ENCODE data around the gene DNAJC3.
A peak's percentile ranks its signal among the peaks of the same experiment; 100 is the strongest.
"Not testable (repeated sequence)": the region's sequence is repeated elsewhere in the genome, so short reads cannot be mapped to it uniquely, and the experiment has no call there.

Gene DNAJC3

DNA sequence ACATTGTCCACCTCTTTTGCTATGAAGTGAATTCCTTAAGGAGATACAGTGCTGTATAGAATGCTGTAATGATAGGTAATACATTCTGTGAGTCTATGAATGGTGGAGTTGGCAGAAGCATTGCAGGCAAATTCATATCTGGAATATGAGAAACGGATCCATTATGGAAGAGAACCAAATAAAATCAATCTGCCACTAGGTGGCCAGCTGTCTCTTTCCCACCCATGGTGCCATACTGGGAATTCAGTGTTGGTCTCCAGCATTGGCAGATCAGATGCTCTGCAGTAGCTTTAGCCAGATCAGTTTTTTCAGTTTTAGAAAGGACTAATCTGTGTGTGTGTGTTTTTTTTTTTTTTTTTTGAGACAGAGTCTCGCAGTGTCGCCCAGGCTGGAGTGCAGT lies 27.6 kb downstream of the DNAJC3 start:
- H3K27me3 ChIP-seq (ENCODE audit: control insufficient read depth, insufficient read depth, low read length), result no peaks in the 10 kb centered on the region
- peaks cover 3% of the 10 kb centered on the region for H3K4me1 ChIP-seq (ENCODE audit: control insufficient read depth, insufficient read depth, low read length)
- H3K4me3 ChIP-seq (ENCODE audit: low read length), result no peak overlapping the region
- H3K4me2 ChIP-seq (ENCODE audit: low read length), result no peak overlapping the region
- no peak overlapping the region for H3K9ac ChIP-seq (ENCODE audit: low read depth, low read length)
- H3K36me3 ChIP-seq (ENCODE audit: insufficient read depth, low read length), result no peaks in the 10 kb centered on the region
- H3K9me3 ChIP-seq (replicated peaks; ENCODE audit: low read length), result no peaks in the 10 kb centered on the region

GRCh38 chr13:95706356-95706755 lies 29.4 kb downstream of the DNAJC3 start:
- peaks cover 7% of the 10 kb centered on the region for H3K36me3 ChIP-seq (ENCODE audit: insufficient read depth, low read length)
- H3K9ac ChIP-seq (ENCODE audit: low read depth, low read length), result no peak overlapping the region
- no peak overlapping the region for H3K4me2 ChIP-seq (ENCODE audit: low read length)
- peaks cover 9% of the 10 kb centered on the region for H3K4me1 ChIP-seq (ENCODE audit: control insufficient read depth, insufficient read depth, low read length)
- no peaks in the 10 kb centered on the region for H3K9me3 ChIP-seq (replicated peaks; ENCODE audit: low read length)
- no peaks in the 10 kb centered on the region for H3K27me3 ChIP-seq (ENCODE audit: control insufficient read depth, insufficient read depth, low read length)
- H3K4me3 ChIP-seq (ENCODE audit: low read length), result no peak overlapping the region

DNA sequence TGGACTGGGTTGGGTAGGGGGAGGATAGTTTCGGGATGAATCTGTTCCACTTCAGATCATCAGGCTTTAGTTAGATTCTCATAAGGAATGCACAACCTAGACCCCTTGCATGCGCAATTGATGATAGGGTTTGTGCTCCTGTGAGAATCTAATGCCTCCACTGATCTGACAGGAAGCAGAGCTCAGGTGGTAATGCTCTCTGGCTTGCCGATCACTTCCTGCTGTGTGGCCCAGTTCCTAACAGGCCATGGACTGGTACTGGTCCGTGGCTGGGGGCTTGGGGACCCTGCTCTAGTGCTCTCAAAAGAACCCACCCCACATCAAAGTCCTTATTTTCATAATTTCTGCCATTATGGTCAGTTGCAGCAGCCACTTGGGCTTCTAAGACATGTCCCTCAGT lies 30.1 kb downstream of the DNAJC3 start:
- no peak overlapping the region for H3K4me3 ChIP-seq (ENCODE audit: low read length)
- no peaks in the 10 kb centered on the region for H3K27me3 ChIP-seq (ENCODE audit: control insufficient read depth, insufficient read depth, low read length)
- peaks cover 11% of the 10 kb centered on the region for H3K4me1 ChIP-seq (ENCODE audit: control insufficient read depth, insufficient read depth, low read length)
- no peak overlapping the region for H3K9ac ChIP-seq (ENCODE audit: low read depth, low read length)
- H3K36me3 ChIP-seq (ENCODE audit: insufficient read depth, low read length), result peaks cover 7% of the 10 kb centered on the region
- no peak overlapping the region for H3K4me2 ChIP-seq (ENCODE audit: low read length)
- no peaks in the 10 kb centered on the region for H3K9me3 ChIP-seq (replicated peaks; ENCODE audit: low read length)

DNA sequence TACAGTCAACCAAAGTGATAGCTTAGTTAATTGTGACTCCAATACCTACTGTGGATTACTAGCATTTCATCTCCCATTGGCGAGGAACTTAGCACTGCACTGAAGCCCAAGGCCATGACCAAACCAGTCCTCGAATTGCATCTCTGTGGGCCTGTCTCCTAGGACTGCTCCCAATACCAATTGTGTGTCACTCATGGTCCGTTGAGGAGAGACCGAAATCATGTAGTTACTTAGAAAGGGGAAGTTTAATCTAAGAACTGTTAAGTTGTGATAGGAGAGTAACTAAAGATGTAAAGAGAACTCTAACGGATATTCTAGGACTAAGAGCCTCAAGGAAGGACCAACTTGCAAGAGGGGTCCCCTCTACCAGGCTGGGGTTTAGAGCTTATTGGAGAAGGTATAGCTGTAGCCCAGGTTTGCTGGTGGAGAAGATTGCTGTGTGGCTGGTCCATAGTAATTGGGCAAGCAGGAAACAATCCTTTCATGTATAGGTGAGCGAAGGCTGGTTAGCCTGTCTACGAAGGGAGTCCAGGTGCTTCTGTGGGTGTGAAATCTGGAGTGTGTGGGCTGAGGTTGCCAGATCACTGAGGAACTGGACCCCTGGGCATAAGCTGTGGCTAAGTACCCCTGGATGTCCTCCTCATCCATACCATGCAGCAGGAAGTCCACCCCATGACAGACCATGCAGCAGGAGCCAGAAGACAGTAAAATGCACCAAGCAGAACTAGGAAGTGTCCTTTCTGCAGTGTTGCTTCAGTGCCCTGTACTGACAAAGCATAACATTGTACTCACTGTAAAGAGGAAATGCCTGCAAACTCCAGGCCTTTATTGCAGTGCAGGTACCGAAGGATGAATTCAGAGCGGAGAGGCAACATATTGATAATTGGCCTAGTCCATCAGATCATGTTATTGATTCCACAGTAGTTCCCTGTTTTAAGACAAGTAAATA lies 30.8 kb downstream of the DNAJC3 start:
- Histone ChIP-seq H3K4me1 (ENCODE audit: control insufficient read depth, insufficient read depth, low read length) (peaks cover 12% of the 10 kb centered on the region), H3K27me3 (ENCODE audit: control insufficient read depth, insufficient read depth, low read length) (no peaks in the 10 kb centered on the region), H3K4me2 (ENCODE audit: low read length) (no peak overlapping the region), H3K36me3 (ENCODE audit: insufficient read depth, low read length) (peaks cover 10% of the 10 kb centered on the region), H3K9me3 (replicated peaks; ENCODE audit: low read length) (no peaks in the 10 kb centered on the region), H3K9ac (ENCODE audit: low read depth, low read length) (no peak overlapping the region), H3K4me3 (ENCODE audit: low read length) (no peak overlapping the region)

- Histone ChIP-seq H3K27me3 (ENCODE audit: control insufficient read depth, insufficient read depth, low read length) (no peaks in the 10 kb centered on the region), H3K9me3 (replicated peaks; ENCODE audit: low read length) (no peaks in the 10 kb centered on the region), H3K9ac (ENCODE audit: low read depth, low read length) (no peak overlapping the region), H3K4me1 (ENCODE audit: control insufficient read depth, insufficient read depth, low read length) (peaks cover 15% of the 10 kb centered on the region), H3K4me2 (ENCODE audit: low read length) (no peak overlapping the region), H3K36me3 (ENCODE audit: insufficient read depth, low read length) (peaks cover 15% of the 10 kb centered on the region), H3K4me3 (ENCODE audit: low read length) (no peak overlapping the region)
These were observed 31.4 kb downstream of the DNAJC3 start for GRCh38 chr13:95708391-95708774.

GRCh38 chr13:95708811-95709500 lies 32.0 kb downstream of the DNAJC3 start:
- H3K4me2 ChIP-seq (ENCODE audit: low read length), result no peak overlapping the region
- no peaks in the 10 kb centered on the region for H3K9me3 ChIP-seq (replicated peaks; ENCODE audit: low read length)
- H3K4me1 ChIP-seq (ENCODE audit: control insufficient read depth, insufficient read depth, low read length), result peaks cover 18% of the 10 kb centered on the region
- no peak overlapping the region for H3K4me3 ChIP-seq (ENCODE audit: low read length)
- peaks cover 15% of the 10 kb centered on the region for H3K36me3 ChIP-seq (ENCODE audit: insufficient read depth, low read length)
- H3K27me3 ChIP-seq (ENCODE audit: control insufficient read depth, insufficient read depth, low read length), result no peaks in the 10 kb centered on the region
- H3K9ac ChIP-seq (ENCODE audit: low read depth, low read length), result no peak overlapping the region

GRCh38 chr13:95710313-95710712 lies 33.4 kb downstream of the DNAJC3 start:
- Histone ChIP-seq H3K9me3 (replicated peaks; ENCODE audit: low read length) (no peaks in the 10 kb centered on the region), H3K4me3 (ENCODE audit: low read length) (no peak overlapping the region), H3K9ac (ENCODE audit: low read depth, low read length) (no peak overlapping the region), H3K4me1 (ENCODE audit: control insufficient read depth, insufficient read depth, low read length) (peaks cover 28% of the 10 kb centered on the region), H3K4me2 (ENCODE audit: low read length) (no peak overlapping the region), H3K27me3 (ENCODE audit: control insufficient read depth, insufficient read depth, low read length) (no peaks in the 10 kb centered on the region), H3K36me3 (ENCODE audit: insufficient read depth, low read length) (peaks cover 15% of the 10 kb centered on the region)

GRCh38 chr13:95712846-95713245 lies 35.9 kb downstream of the DNAJC3 start:
- H3K4me3 ChIP-seq (ENCODE audit: low read length); H3K4me2 ChIP-seq (ENCODE audit: low read length); H3K27me3 ChIP-seq (ENCODE audit: control insufficient read depth, insufficient read depth, low read length); H3K9me3 ChIP-seq (replicated peaks; ENCODE audit: low read length); H3K9ac ChIP-seq (ENCODE audit: low read depth, low read length): not testable (repeated sequence)
- Histone ChIP-seq H3K36me3 (ENCODE audit: insufficient read depth, low read length) (peaks cover 15% of the 10 kb centered on the region), H3K4me1 (ENCODE audit: control insufficient read depth, insufficient read depth, low read length) (peaks cover 28% of the 10 kb centered on the region)

DNA sequence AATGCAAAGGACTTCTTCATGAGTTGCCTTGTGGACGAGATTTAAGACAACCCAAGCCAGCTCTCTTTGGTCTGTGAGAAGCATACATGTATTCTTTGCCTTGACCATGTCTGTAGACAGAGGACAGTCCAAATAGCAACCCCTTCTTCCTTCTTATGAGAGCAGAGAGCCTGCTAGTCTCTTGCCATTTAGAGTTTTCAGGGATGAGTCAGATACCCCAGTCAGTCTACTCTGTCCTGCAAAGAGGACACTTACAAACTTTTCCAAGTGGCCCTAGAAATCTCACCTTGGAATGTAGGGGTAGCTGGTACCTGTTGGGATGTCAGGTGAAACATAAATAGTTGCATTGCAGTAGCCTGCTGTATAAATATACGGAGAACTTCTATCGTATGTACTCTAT lies 36.7 kb downstream of the DNAJC3 start:
- H3K4me3 ChIP-seq (ENCODE audit: low read length), result no peak overlapping the region
- no peaks in the 10 kb centered on the region for H3K27me3 ChIP-seq (ENCODE audit: control insufficient read depth, insufficient read depth, low read length)
- no peaks in the 10 kb centered on the region for H3K9me3 ChIP-seq (replicated peaks; ENCODE audit: low read length)
- H3K9ac ChIP-seq (ENCODE audit: low read depth, low read length), result no peak overlapping the region
- peaks cover 15% of the 10 kb centered on the region for H3K36me3 ChIP-seq (ENCODE audit: insufficient read depth, low read length)
- H3K4me1 ChIP-seq (ENCODE audit: control insufficient read depth, insufficient read depth, low read length), result peaks cover 28% of the 10 kb centered on the region
- peak overlapping the region; percentile 19 for H3K4me2 ChIP-seq (ENCODE audit: low read length)

DNA sequence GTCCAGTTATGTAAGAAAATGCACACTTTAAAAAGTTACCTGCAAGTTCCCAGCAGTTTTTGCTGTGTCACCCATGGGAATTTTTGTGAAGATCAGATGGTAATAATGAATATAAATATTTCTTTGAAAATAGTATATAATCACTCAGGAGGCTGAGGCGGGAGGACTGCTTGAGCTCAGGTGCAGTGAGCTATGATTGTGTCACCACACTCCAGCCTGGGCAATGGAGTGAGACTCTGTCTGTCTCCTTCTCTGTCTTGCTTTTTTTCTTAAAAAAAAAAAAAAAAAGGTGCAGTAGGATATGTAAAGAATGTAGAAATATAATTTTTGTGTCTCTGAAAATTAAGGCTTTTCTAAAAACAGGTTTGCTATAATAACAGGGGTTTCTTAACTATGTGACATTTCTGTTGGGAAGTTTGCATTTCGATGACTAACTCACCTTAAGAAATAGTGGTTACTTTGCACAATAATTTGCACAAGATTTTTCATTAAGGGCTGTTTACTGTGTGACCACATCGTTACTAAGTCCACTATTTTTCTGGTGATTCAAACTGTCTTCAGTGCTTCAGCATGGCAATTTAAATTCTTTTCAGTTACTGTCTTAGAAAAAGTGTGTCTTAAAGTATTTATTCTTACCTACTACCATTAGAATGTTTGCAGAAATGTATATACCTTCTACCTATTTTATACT lies 37.3 kb downstream of the DNAJC3 start:
- Histone ChIP-seq H3K36me3 (ENCODE audit: insufficient read depth, low read length) (peaks cover 15% of the 10 kb centered on the region), H3K4me1 (ENCODE audit: control insufficient read depth, insufficient read depth, low read length) (peaks cover 28% of the 10 kb centered on the region), H3K9me3 (replicated peaks; ENCODE audit: low read length) (no peaks in the 10 kb centered on the region), H3K4me2 (ENCODE audit: low read length) (peak overlapping the region; percentile 19), H3K4me3 (ENCODE audit: low read length) (no peak overlapping the region), H3K27me3 (ENCODE audit: control insufficient read depth, insufficient read depth, low read length) (no peaks in the 10 kb centered on the region), H3K9ac (ENCODE audit: low read depth, low read length) (no peak overlapping the region)

DNA sequence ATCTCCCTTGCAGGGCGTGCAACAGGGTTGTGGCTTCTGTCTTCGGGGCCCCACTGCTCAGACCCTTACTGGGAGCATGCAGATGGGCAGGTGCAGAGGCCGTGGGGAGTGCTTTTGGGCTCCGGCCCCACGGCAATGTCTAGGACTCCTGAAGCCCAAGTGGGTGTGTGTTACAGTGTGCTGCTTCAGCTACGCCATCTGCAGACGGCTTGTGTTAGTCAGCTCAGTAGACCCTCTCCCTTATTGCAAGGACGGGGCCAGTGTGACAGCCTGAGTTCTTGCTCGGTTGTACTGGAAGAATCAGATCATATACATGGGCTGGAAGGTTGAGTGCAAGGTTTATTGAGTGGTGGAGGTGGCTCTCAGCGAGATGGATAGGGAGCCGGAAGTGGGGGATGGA lies 39.3 kb downstream of the DNAJC3 start:
- Histone ChIP-seq H3K9me3 (replicated peaks; ENCODE audit: low read length) (no peaks in the 10 kb centered on the region), H3K4me3 (ENCODE audit: low read length) (no peak overlapping the region), H3K4me1 (ENCODE audit: control insufficient read depth, insufficient read depth, low read length) (peaks cover 21% of the 10 kb centered on the region), H3K36me3 (ENCODE audit: insufficient read depth, low read length) (peaks cover 9% of the 10 kb centered on the region), H3K4me2 (ENCODE audit: low read length) (no peak overlapping the region), H3K9ac (ENCODE audit: low read depth, low read length) (no peak overlapping the region), H3K27me3 (ENCODE audit: control insufficient read depth, insufficient read depth, low read length) (no peaks in the 10 kb centered on the region)
